HepG2 (cell line): ENCODE results near the gene GPT2.

Source experiments
- AKAP8 ChIP-seq: sonication (generic); formaldehyde crosslinking; IDR thresholded peaks from 2 replicates; pipeline ENCODE4 v1.5.1; 2020; ENCODE audit warnings: mild to moderate bottlenecking, missing genetic modification reagents
- ELF1 ChIP-seq: sonication (generic); formaldehyde crosslinking; IDR thresholded peaks from 2 replicates; pipeline ENCODE4 v1.4.0; 2020; ENCODE audit warnings: missing genetic modification reagents
- MAX ChIP-seq: IDR thresholded peaks from 2 replicates; pipeline ENCODE4 v1.6.1; 2012; ENCODE audit warnings: inconsistent platforms
- MXI1 ChIP-seq: IDR thresholded peaks from 3 replicates; pipeline ENCODE4 v1.6.1; 2012; ENCODE audit warnings: low read depth, low read length, inconsistent platforms, borderline replicate concordance
- ZNF20 ChIP-seq: sonication (generic); formaldehyde crosslinking; IDR thresholded peaks from 2 replicates; pipeline ENCODE4 v1.4.0; 2020; ENCODE audit warnings: mild to moderate bottlenecking, moderate library complexity, missing genetic modification reagents
- ZNF280D ChIP-seq: sonication (generic); formaldehyde crosslinking; IDR thresholded peaks from 2 replicates; pipeline ENCODE4 v1.5.1; 2020; ENCODE audit warnings: mild to moderate bottlenecking, missing genetic modification reagents
- ZNF543 ChIP-seq: sonication (generic); formaldehyde crosslinking; IDR thresholded peaks from 2 replicates; pipeline ENCODE4 v1.4.0; 2020; ENCODE audit warnings: mild to moderate bottlenecking, missing genetic modification reagents
- ZNF777 ChIP-seq: sonication (generic); formaldehyde crosslinking; IDR thresholded peaks from 2 replicates; pipeline ENCODE4 v1.4.0; 2020; ENCODE audit warnings: missing genetic modification reagents
- ZZZ3 ChIP-seq: sonication (generic); formaldehyde crosslinking; IDR thresholded peaks from 2 replicates; pipeline ENCODE4 v1.4.0; 2020; ENCODE audit warnings: missing genetic modification reagents, mild to moderate bottlenecking, borderline replicate concordance

- peak; percentile 10; the same call in 1 of the 2 replicates for TF ChIP-seq ELF1 (CRISPR knock-in tag)
- TF ChIP-seq MAX = peak; percentile 69
- TF ChIP-seq ZZZ3 (CRISPR knock-in tag) = no peak
- no peak for TF ChIP-seq ZNF20 (CRISPR knock-in tag)
- 0 out of 2 replicates have a peak, but pooled peaks have one; percentile 54 for TF ChIP-seq ZNF280D (CRISPR knock-in tag)
- no peak for TF ChIP-seq ZNF777 (CRISPR knock-in tag)
- TF ChIP-seq MXI1 = peak; percentile 56; the same call in 2 of the 3 replicates
- TF ChIP-seq ZNF543 (CRISPR knock-in tag) = peak; percentile 24; the same call in 1 of the 2 replicates
- TF ChIP-seq AKAP8 = peak; percentile 90
These were observed 35.0 kb downstream of the GPT2 start for GRCh38 chr16:46918905-46919792.
